Osteocyte (in vitro differentiated cells): ENCODE results near the gene PDP2. TPM values are rescaled to one million over a fixed set of nuclear protein-coding genes. Genes with fewer than 3 reads are reported as not detected.

Experiments
- DNase-seq: peaks from one replicate; pipeline ENCODE4 v3.0.0; 2021; ENCODE audit warnings: mixed read lengths; ENCODE audit not compliant: unreplicated experiment; ENCODE audit errors: extremely low spot score
- H3K27ac Mint-ChIP-seq: one replicate; pipeline ENCODE4 v1.8.0; 2021; ENCODE audit warnings: mild to moderate bottlenecking, mixed read lengths; ENCODE audit not compliant: unreplicated experiment
- H3K27me3 Mint-ChIP-seq: one replicate; pipeline ENCODE4 v1.8.0; 2021; ENCODE audit warnings: mixed read lengths; ENCODE audit not compliant: unreplicated experiment
- H3K36me3 Mint-ChIP-seq: one replicate; pipeline ENCODE4 v1.8.0; 2021; ENCODE audit warnings: mixed read lengths; ENCODE audit not compliant: unreplicated experiment
- H3K4me1 Mint-ChIP-seq: one replicate; pipeline ENCODE4 v1.8.0; 2021; ENCODE audit warnings: mixed read lengths; ENCODE audit not compliant: unreplicated experiment
- H3K4me3 Mint-ChIP-seq: one replicate; pipeline ENCODE4 v1.8.0; 2021; ENCODE audit warnings: mild to moderate bottlenecking, moderate library complexity, mixed read lengths; ENCODE audit not compliant: unreplicated experiment
- H3K9me3 Mint-ChIP-seq: one replicate; pipeline ENCODE4 v1.8.0; 2021; ENCODE audit warnings: mixed read lengths; ENCODE audit not compliant: unreplicated experiment
- CTCF ChIP-seq: fragments of 200-600 bp; sonication (generic); IDR thresholded peaks from 2 replicates; pipeline ENCODE4 v1.5.0; 2021; ENCODE audit warnings: antibody characterized with exemption, mild to moderate bottlenecking, moderate library complexity
- total RNA-seq: library from RNA; stranded (reverse); gene quantifications from 2 replicates; pipeline ENCODE4 v1.2.1, GENCODE V29; 2021

The PDP2 gene
- total RNA-seq, 1 donor from 2014 or later = 16.5 TPM

- Mint-ChIP-seq H3K4me3 (no peak overlapping the region), H3K4me1 (peaks cover 37% of the 10 kb centered on the region), H3K27me3 (peaks cover 9% of the 10 kb centered on the region), H3K9me3 (no peaks in the 10 kb centered on the region), H3K36me3 (peaks cover 2% of the 10 kb centered on the region), H3K27ac (no peak overlapping the region)
- no peak for TF ChIP-seq CTCF
- no peak for DNase-seq
Observed at GRCh38 chr16:66923866-66924265, 43.6 kb downstream of the PDP2 start.

- peaks cover 2% of the 10 kb centered on the region for H3K36me3 Mint-ChIP-seq
- DNase-seq = no peak
- peaks cover 4% of the 10 kb centered on the region for H3K27me3 Mint-ChIP-seq
- no peak overlapping the region for H3K27ac Mint-ChIP-seq
- TF ChIP-seq CTCF = peak; percentile 52
- H3K4me3 Mint-ChIP-seq = no peak overlapping the region
- H3K4me1 Mint-ChIP-seq = peaks cover 37% of the 10 kb centered on the region
- no peaks in the 10 kb centered on the region for H3K9me3 Mint-ChIP-seq
Observed at GRCh38 chr16:66924527-66925321, 44.4 kb downstream of the PDP2 start.

GRCh38 chr16:66925322-66925840 is 45.1 kb downstream of the PDP2 start, which contains the start of gene RRAD:
TSS of gene RRAD (minus strand) at chr16:66925535. CDS start at chr16:66925179, 356 bp downstream.
- peaks cover 37% of the 10 kb centered on the region for H3K4me1 Mint-ChIP-seq
- H3K36me3 Mint-ChIP-seq = peaks cover 2% of the 10 kb centered on the region
- no peak for TF ChIP-seq CTCF
- DNase-seq = no peak
- peak within 1 kb of the TSS; percentile 66 for H3K27ac Mint-ChIP-seq
- peaks cover 4% of the 10 kb centered on the region for H3K27me3 Mint-ChIP-seq
- H3K9me3 Mint-ChIP-seq = no peaks in the 10 kb centered on the region
- peak within 1 kb of the TSS; percentile 67 for H3K4me3 Mint-ChIP-seq

- Mint-ChIP-seq H3K4me1 (peaks cover 37% of the 10 kb centered on the region), H3K27me3 (peaks cover 4% of the 10 kb centered on the region), H3K36me3 (peaks cover 2% of the 10 kb centered on the region), H3K9me3 (no peaks in the 10 kb centered on the region), H3K4me3 (no peak overlapping the region), H3K27ac (peak overlapping the region; percentile 71)
- no peak for TF ChIP-seq CTCF
- no peak for DNase-seq
Observed at GRCh38 chr16:66926171-66926947, 46.0 kb downstream of the PDP2 start.

- Mint-ChIP-seq H3K27ac (peak overlapping the region; percentile 71), H3K4me1 (peaks cover 37% of the 10 kb centered on the region), H3K4me3 (no peak overlapping the region), H3K9me3 (no peaks in the 10 kb centered on the region), H3K36me3 (peaks cover 2% of the 10 kb centered on the region), H3K27me3 (peaks cover 4% of the 10 kb centered on the region)
- no peak for DNase-seq
- no peak for TF ChIP-seq CTCF
Observed at GRCh38 chr16:66926961-66927436, 46.7 kb downstream of the PDP2 start.
